Kidney (tissue), 14 donors: ENCODE data around the gene GLCCI1. TPM values are rescaled to one million over a fixed set of nuclear protein-coding genes. Genes with fewer than 3 reads are reported as not detected.

Experiments used
- DNase-seq, 5 donors: peaks; one replicate each; pipeline ENCODE4 v3.0.0-alpha.2; 2013 to 2020
- FAIRE-seq: peaks from 2 replicates; lab custom pipeline; 2012; peaks lifted over from hg19 to GRCh38; lab: Jason Lieb, UNC
- H3K27ac ChIP-seq, 2 donors: one replicate each; pipeline ENCODE4 v1.7.0; 2013; ENCODE audit warnings: low read depth in 2 of 2, low read length in 2 of 2, inconsistent platforms in 1 of 2
- H3K27me3 ChIP-seq: one replicate; pipeline ENCODE4 v1.7.1; 2013; ENCODE audit warnings: low read length, inconsistent platforms; ENCODE audit not compliant: control insufficient read depth, insufficient read depth
- H3K36me3 ChIP-seq, 3 donors: one replicate each; pipeline versions ENCODE4 v1.7.0 to v1.7.1; 2013; ENCODE audit warnings: low read length in 3 of 3, control low read depth in 1 of 3, inconsistent platforms in 1 of 3; ENCODE audit not compliant: insufficient read depth in 3 of 3, control insufficient read depth in 2 of 3
- H3K4me1 ChIP-seq, 3 donors: one replicate each; pipeline versions ENCODE4 v1.7.0 to v1.7.1; 2013; ENCODE audit warnings: low read length in 3 of 3, inconsistent platforms in 1 of 3, low read depth in 1 of 3; ENCODE audit not compliant: control insufficient read depth in 2 of 3, insufficient read depth in 2 of 3
- H3K4me3 ChIP-seq, 3 donors: one replicate each; pipeline versions ENCODE4 v1.7.0 to v1.8.1; 2013; ENCODE audit warnings: low read length in 3 of 3, control low read depth in 1 of 3, inconsistent platforms in 1 of 3
- H3K9ac ChIP-seq, 3 donors: one replicate each; pipeline versions ENCODE4 v1.7.0 to v1.7.1; 2013; ENCODE audit warnings: low read length in 3 of 3, control low read depth in 1 of 3, inconsistent platforms in 1 of 3
- H3K9me3 ChIP-seq, 3 donors: one replicate each; pipeline versions ENCODE4 v1.7.0 to v1.7.1; 2013; ENCODE audit warnings: low read length in 3 of 3, control low read depth in 1 of 3, inconsistent platforms in 1 of 3; ENCODE audit not compliant: control insufficient read depth in 2 of 3, insufficient read depth in 1 of 3
- CTCF ChIP-seq: IDR thresholded peaks from 3 replicates; pipeline ENCODE4 v1.5.1; 2012; ENCODE audit warnings: mild to moderate bottlenecking, moderate library complexity, borderline replicate concordance; ENCODE audit not compliant: insufficient read depth; ENCODE audit errors: extremely low read depth
- intact Hi-C: fragments of 100-400 bp; cut with DNase I; formaldehyde crosslinking; loops from one replicate; pipeline ENCODE4 v1.11.1; 2022
- polyA plus RNA-seq: library from polyadenylated mRNA; stranded (reverse); fragments of 350-450 nt; fragmentation: Illumina TruSeq; extraction: RNeasy Lipid Tissue Mini Kit (QIAGEN cat#74804); gene quantifications from one replicate; pipeline ENCODE4 v1.2.3, GENCODE V29; 2014; ENCODE audit warnings: low read depth, low replicate concordance; ENCODE audit not compliant: insufficient read depth
- total RNA-seq: library from RNA; stranded (reverse); fragmentation: NEBNext Ultra II Directional; extraction: Animal tissue kit (Norgen Biotek cat#: 25700); gene quantifications from one replicate; pipeline ENCODE4 v1.2.1, GENCODE V29; 2021
- donor health status: control.
- donor health status: control.
- donor health status: control.
- donor health status: control.
- donor health status: control.
- donor health status: DM: yes; HTN: yes; CAD: no.
- donor health status: Normal renal cell carcinoma (clear cell type).

GLCCI1 gene
- total and polyA plus RNA-seq, 2 donors from 2014 or later = 3.0 to 25.2 TPM

- intact Hi-C loops = no loop called here
- H3K36me3 ChIP-seq = no peaks in the 10 kb centered on the region
- H3K4me1 ChIP-seq = no peaks in the 10 kb centered on the region
- no peaks in the 10 kb centered on the region for H3K9me3 ChIP-seq
- no peak overlapping the region for H3K9ac ChIP-seq
- FAIRE-seq = no peak
- no peak for TF ChIP-seq CTCF
- no peak overlapping the region for H3K27ac ChIP-seq
- H3K27me3 ChIP-seq = no peaks in the 10 kb centered on the region
- no peak overlapping the region for H3K4me3 ChIP-seq
- DNase-seq = no peak
Measured at GRCh38 chr7:7933915-7934526, 34.6 kb upstream of the GLCCI1 start.

GRCh38 chr7:7934945-7935344 lies 33.7 kb upstream of the GLCCI1 start:
- Histone ChIP-seq H3K4me1 (no peaks in the 10 kb centered on the region), H3K36me3 (no peaks in the 10 kb centered on the region), H3K27ac (no peak overlapping the region), H3K9ac (no peak overlapping the region), H3K4me3 (no peak overlapping the region), H3K27me3 (no peaks in the 10 kb centered on the region), H3K9me3 (no peaks in the 10 kb centered on the region)
- intact Hi-C loops = no loop called here
- TF ChIP-seq CTCF = no peak
- FAIRE-seq (no peak), DNase-seq (no peak)

- TF ChIP-seq CTCF = no peak
- Histone ChIP-seq H3K27ac (no peak overlapping the region), H3K9me3 (no peaks in the 10 kb centered on the region), H3K4me1 (no peaks in the 10 kb centered on the region), H3K27me3 (no peaks in the 10 kb centered on the region), H3K4me3 (no peak overlapping the region), H3K36me3 (no peaks in the 10 kb centered on the region), H3K9ac (no peak overlapping the region)
- FAIRE-seq (no peak), DNase-seq (no peak)
- intact Hi-C loops = no loop called here
Measured at GRCh38 chr7:7938471-7938870, 30.1 kb upstream of the GLCCI1 start.

- Histone ChIP-seq H3K9ac (no peak overlapping the region), H3K4me3 (no peak overlapping the region), H3K36me3 (no peaks in the 10 kb centered on the region), H3K4me1 (no peaks in the 10 kb centered on the region), H3K27me3 (no peaks in the 10 kb centered on the region), H3K27ac (no peak overlapping the region), H3K9me3 (no peaks in the 10 kb centered on the region)
- DNase-seq (no peak), FAIRE-seq (no peak)
- TF ChIP-seq CTCF = no peak
- intact Hi-C loops = no loop called here
Measured at GRCh38 chr7:7943951-7944350, 24.6 kb upstream of the GLCCI1 start.
